ENCODE results near the gene ZNF691. TPM values are rescaled to one million over a fixed set of nuclear protein-coding genes. Genes with fewer than 3 reads are reported as not detected.

ZNF691 gene, protein sequence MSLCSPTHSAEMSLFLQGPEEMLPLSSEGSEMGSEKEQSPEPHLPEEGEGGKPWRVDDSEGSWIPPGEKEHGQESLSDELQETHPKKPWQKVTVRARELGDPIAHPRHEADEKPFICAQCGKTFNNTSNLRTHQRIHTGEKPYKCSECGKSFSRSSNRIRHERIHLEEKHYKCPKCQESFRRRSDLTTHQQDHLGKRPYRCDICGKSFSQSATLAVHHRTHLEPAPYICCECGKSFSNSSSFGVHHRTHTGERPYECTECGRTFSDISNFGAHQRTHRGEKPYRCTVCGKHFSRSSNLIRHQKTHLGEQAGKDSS
- 10 to 100 TPM; 16.7 to 17.3 TPM for total RNA-seq
- polyA plus RNA-seq (ENCODE audit: insufficient read depth, low read depth, low replicate concordance), result 12.9 TPM
- long read RNA-seq, donor 1, partial matches to known transcripts, result 0 of 6 reads
- long read RNA-seq, donor 1, other reads (novel, unspliced or antisense), result 0 of 6 reads
- long read RNA-seq, donor 2, partial matches to known transcripts, result 0 of 5 reads
- long read RNA-seq, donor 2, other reads (novel, unspliced or antisense), result 0 of 5 reads

DNA sequence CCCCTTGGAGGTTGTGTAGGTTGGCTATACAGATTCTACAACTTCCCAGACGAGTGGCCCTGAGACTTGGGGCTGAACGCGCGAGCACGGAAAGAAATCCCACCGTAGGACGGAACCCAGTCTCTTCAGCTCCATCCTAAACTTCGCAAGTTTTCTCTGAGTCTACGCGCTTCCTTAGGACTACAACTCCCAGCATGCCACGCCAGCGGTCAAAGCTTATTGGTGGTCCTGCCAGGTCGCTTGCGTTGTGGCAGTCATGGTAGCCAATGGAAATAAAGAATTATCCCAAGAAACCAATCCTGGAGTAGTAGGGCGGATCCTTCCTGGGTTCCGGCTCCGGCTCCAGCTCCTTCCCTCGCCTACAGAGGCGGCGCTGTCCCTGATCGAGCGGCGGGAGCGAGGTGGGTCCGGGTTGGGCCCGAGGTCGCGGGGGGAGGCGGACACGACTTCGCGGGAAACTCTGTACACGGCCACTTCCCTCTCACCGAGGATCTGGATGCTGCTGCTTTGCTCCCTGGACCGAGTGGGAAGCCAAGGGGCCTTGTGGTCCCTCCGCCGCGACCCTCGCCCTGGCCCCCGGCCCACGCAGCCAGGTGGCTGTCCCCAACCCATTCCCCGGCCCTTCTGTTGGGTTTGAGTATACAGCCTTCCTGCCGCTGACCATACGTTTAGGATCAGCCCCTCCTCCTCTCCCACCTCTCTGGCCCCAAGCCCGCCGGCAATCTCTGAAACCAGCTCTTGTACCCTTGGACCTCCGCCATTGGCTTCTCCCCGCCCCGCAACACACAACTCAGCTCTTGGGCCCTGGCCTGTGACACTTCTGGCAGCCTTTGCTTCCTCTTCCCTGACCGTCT lies at the start of gene ZNF691:
ZNF691 (plus strand) TSS at position 357 of the 854 bp plus-strand sequence. CDS start 3,046 bp downstream, outside the sequence.
- peak; percentile 98 for DNase-seq
- Histone ChIP-seq H3K9me3 (no peaks in the 10 kb centered on the region), H3K4me1 (peaks cover 9% of the 10 kb centered on the region), H3K4me3 (peak within 1 kb of the TSS; percentile 85 to 89), H3K36me3 (ENCODE audit: low read depth, missing control alignments) (no peaks in the 10 kb centered on the region), H3K27ac (peak within 1 kb of the TSS; percentile 66 to 85), H3K27me3 (no peaks in the 10 kb centered on the region)
- intact Hi-C loops (cut with DNase I; ENCODE audit: low total_unique reads), result no loop called here
- peak in 1 of 3 experiments; percentile 14 for TF ChIP-seq CTCF (IDR thresholded peaks at IDR 0.05)
- no peak for TF ChIP-seq POLR2A (IDR thresholded peaks at IDR 0.05)
- 1% methylated on average over 46 to 50 of the region's 50 CpGs for WGBS, 2 donors

DNA sequence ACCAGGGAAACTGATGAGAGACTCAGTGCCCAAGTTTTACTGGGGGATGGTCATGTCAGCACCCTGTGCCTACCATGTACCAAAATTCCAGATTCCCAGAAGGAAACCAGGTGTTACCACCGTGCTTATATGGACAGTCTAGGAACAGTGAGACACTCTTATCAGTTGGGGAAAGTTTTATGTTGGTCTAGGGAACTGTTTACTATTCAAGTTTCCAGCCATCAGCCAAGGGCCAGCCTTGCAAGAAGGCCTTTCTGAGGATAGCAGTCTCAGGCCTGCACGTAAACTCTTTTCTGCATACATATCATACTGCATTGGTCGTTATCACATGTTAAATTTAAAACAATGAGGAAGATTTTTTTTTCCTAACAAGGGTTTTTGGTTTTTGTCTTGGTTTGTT lies 49.0 kb upstream of the ZNF691 start:
- Histone ChIP-seq H3K4me3 (no peak overlapping the region), H3K9me3 (no peaks in the 10 kb centered on the region), H3K4me1 (peaks cover 5% of the 10 kb centered on the region), H3K27ac (no peak overlapping the region), H3K36me3 (ENCODE audit: low read depth, missing control alignments) (no peaks in the 10 kb centered on the region), H3K27me3 (no peaks in the 10 kb centered on the region)
- DNase-seq, result no peak
- WGBS, 2 donors, result 83 to 87% methylated on average over 3 of the region's 3 CpGs
- intact Hi-C loops (cut with DNase I; ENCODE audit: low total_unique reads), result no loop called here
- TF ChIP-seq CTCF (IDR thresholded peaks at IDR 0.05) (no peak), POLR2A (IDR thresholded peaks at IDR 0.05) (no peak)

DNA sequence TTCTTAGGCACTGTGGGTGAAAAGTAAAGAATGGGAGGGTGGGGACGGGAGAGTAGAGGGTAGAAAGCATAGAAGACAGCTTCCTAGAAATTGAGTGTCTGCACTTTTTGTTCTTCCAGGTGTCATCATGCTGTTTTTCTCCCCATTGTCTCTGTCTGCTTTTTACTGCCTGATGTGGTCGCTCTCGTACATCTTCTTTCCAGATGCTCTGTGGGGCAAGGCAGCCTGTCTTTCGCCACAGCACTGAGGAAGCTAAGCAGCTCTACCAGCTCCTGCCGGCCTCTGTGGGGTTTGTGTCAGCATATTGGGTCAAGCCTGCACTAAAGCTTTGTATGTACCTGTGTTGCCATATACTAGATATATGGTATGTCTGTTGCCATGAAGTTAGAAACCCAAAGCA lies 48.4 kb upstream of the ZNF691 start:
- no peaks in the 10 kb centered on the region for H3K9me3 ChIP-seq
- no peaks in the 10 kb centered on the region for H3K36me3 ChIP-seq (ENCODE audit: low read depth, missing control alignments)
- intact Hi-C loops (cut with DNase I; ENCODE audit: low total_unique reads), result no loop called here
- H3K27ac ChIP-seq, result no peak overlapping the region
- H3K4me3 ChIP-seq, result no peak overlapping the region
- TF ChIP-seq CTCF (IDR thresholded peaks at IDR 0.05), result no peak
- TF ChIP-seq POLR2A (IDR thresholded peaks at IDR 0.05), result no peak
- H3K4me1 ChIP-seq, result peaks cover 5% of the 10 kb centered on the region
- no peak for DNase-seq
- H3K27me3 ChIP-seq, result no peaks in the 10 kb centered on the region
- WGBS, 2 donors, result 74 to 92% methylated on average over 5 of the region's 5 CpGs

DNA sequence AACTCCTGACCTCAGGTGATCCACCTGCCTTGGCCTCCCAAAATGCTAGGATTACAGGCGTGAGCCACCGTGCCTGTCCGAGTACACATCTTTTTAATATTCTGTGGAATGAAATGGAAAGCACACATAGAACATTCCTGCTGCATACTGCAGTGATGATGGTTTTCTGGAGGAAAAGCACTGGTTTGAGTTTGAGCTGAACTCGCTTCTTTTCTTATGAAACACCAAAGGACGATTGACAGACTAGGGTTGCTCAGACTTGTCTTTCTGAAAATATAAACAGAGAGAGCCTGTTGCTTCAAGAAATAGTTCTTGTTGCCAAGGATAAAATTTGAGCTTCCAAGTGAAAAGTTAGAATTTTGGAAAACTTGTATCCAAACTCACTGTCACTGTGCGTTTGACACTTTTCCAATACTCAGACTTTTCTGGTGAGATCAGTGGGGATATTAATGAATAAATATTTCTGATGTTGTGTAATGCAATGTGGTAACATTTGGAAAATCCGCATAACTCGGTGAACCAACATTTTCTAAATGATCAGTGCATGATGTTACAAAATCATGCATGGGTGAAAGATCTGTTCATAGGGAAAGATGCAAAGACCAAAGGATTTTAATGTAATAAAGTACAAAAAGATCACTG lies 44.5 kb upstream of the ZNF691 start:
- H3K36me3 ChIP-seq (ENCODE audit: low read depth, missing control alignments), result no peaks in the 10 kb centered on the region
- WGBS, 2 donors, result 85 to 88% methylated on average over 8 of the region's 8 CpGs

More for the DNA sequence above, 44.5 kb upstream of the ZNF691 start:
- DNase-seq, result no peak
- Histone ChIP-seq H3K27me3 (no peaks in the 10 kb centered on the region), H3K9me3 (no peaks in the 10 kb centered on the region), H3K4me1 (peaks cover 5% of the 10 kb centered on the region), H3K4me3 (no peak overlapping the region), H3K27ac (no peak overlapping the region)
- intact Hi-C loops (cut with DNase I; ENCODE audit: low total_unique reads), result no loop called here
- no peak for TF ChIP-seq POLR2A (IDR thresholded peaks at IDR 0.05)
- no peak for TF ChIP-seq CTCF (IDR thresholded peaks at IDR 0.05)

Data from testis (tissue), 5 donors.